WI38 (cell line): ENCODE results near the gene PRKRA.
A peak's percentile ranks its signal among the peaks of the same experiment; 100 is the strongest.

ENCODE experiments used
- H3K4me3 ChIP-seq: 2 replicates; pipeline ENCODE4 v1.5.1; 2011; ENCODE audit warnings: low read depth, mild to moderate bottlenecking, control low read depth, low read length
- CTCF ChIP-seq: IDR thresholded peaks from 2 replicates; pipeline ENCODE4 v1.5.1; 2012; ENCODE audit warnings: low read depth, mild to moderate bottlenecking, control low read depth, low read length

Gene PRKRA

GRCh38 chr2:178482437-178482836 lies 31.5 kb upstream of the PRKRA start:
- H3K4me3 ChIP-seq: no peak overlapping the region

GRCh38 chr2:178480227-178481181 lies 29.5 kb upstream of the PRKRA start, which contains the start of gene PLEKHA3:
TSS of gene PLEKHA3 (plus strand) at chr2:178480457. CDS start at chr2:178480870, 413 bp downstream.
- no peak for TF ChIP-seq CTCF
- H3K4me3 ChIP-seq: peak within 1 kb of the TSS; percentile 85

More at GRCh38 chr2:178482437-178482836, 31.5 kb upstream of the PRKRA start:
- no peak for TF ChIP-seq CTCF

- peak overlapping the region; percentile 44 for H3K4me3 ChIP-seq
- no peak for TF ChIP-seq CTCF
Measured at GRCh38 chr2:178479758-178480226, 28.8 kb upstream of the PRKRA start.

- no peak for TF ChIP-seq CTCF
- H3K4me3 ChIP-seq: peak overlapping the region; percentile 85
Measured at GRCh38 chr2:178479275-178479616, 28.3 kb upstream of the PRKRA start.

GRCh38 chr2:178478439-178479274 lies 27.7 kb upstream of the PRKRA start, which contains the start of gene FKBP7:
TSS of gene FKBP7 (minus strand) at chr2:178478600. CDS start at chr2:178478499, 101 bp downstream.
- peak within 1 kb of the TSS; percentile 85 for H3K4me3 ChIP-seq
- peak; percentile 53 for TF ChIP-seq CTCF

- no peak for TF ChIP-seq CTCF
- H3K4me3 ChIP-seq: peak overlapping the region; percentile 85
Measured at GRCh38 chr2:178478130-178478438, 27.1 kb upstream of the PRKRA start.
